HG03159 (cell line): ENCODE data around the gene CDH13.

Source experiments
- ATAC-seq: cut with Tn5 transposase; IDR thresholded peaks from one replicate; pipeline ENCODE4 v1.9.1; 2021; ENCODE audit warnings: mild to moderate bottlenecking, moderate library complexity; ENCODE audit not compliant: unreplicated experiment

The CDH13 gene

GRCh38 chr16:83674931-83675535 lies 1048.3 kb downstream of the CDH13 start:
- ATAC-seq, result no peak

- ATAC-seq, result no peak
Observed at GRCh38 chr16:83676086-83676485, 1049.3 kb downstream of the CDH13 start.

GRCh38 chr16:83680980-83681379 lies 1054.2 kb downstream of the CDH13 start:
- ATAC-seq, result no peak

- ATAC-seq, result no peak
Observed at GRCh38 chr16:83681381-83681956, 1054.7 kb downstream of the CDH13 start.

- ATAC-seq, result no peak
Observed at GRCh38 chr16:83682116-83682867, 1055.5 kb downstream of the CDH13 start.

GRCh38 chr16:83682868-83683235 lies 1056.1 kb downstream of the CDH13 start:
- no peak for ATAC-seq

- ATAC-seq, result no peak
Observed at GRCh38 chr16:83685615-83686165, 1058.9 kb downstream of the CDH13 start.

- ATAC-seq, result no peak
Observed at GRCh38 chr16:83686726-83687125, 1060.0 kb downstream of the CDH13 start.

GRCh38 chr16:83689385-83689831 lies 1062.6 kb downstream of the CDH13 start:
- no peak for ATAC-seq

GRCh38 chr16:83692224-83692623 lies 1065.5 kb downstream of the CDH13 start:
- no peak for ATAC-seq

GRCh38 chr16:83698964-83699363 lies 1072.2 kb downstream of the CDH13 start:
- no peak for ATAC-seq

GRCh38 chr16:83699817-83700216 lies 1073.0 kb downstream of the CDH13 start:
- ATAC-seq, result no peak

- no peak for ATAC-seq
Observed at GRCh38 chr16:83700918-83701317, 1074.1 kb downstream of the CDH13 start.

- no peak for ATAC-seq
Observed at GRCh38 chr16:83701494-83701893, 1074.7 kb downstream of the CDH13 start.

- no peak for ATAC-seq
Observed at GRCh38 chr16:83704656-83705055, 1077.9 kb downstream of the CDH13 start.

GRCh38 chr16:83705856-83706255 lies 1079.1 kb downstream of the CDH13 start:
- no peak for ATAC-seq

GRCh38 chr16:83706394-83706793 lies 1079.6 kb downstream of the CDH13 start:
- no peak for ATAC-seq

GRCh38 chr16:83711069-83711468 lies 1084.3 kb downstream of the CDH13 start:
- ATAC-seq, result no peak

GRCh38 chr16:83713597-83713996 lies 1086.8 kb downstream of the CDH13 start:
- no peak for ATAC-seq

- no peak for ATAC-seq
Observed at GRCh38 chr16:83714286-83714685, 1087.5 kb downstream of the CDH13 start.

- ATAC-seq, result no peak
Observed at GRCh38 chr16:83715217-83715920, 1088.6 kb downstream of the CDH13 start.
